Smooth muscle cell (in vitro differentiated cells): ENCODE results near the gene MAN2A2. TPM values are rescaled to one million over a fixed set of nuclear protein-coding genes. Genes with fewer than 3 reads are reported as not detected.
"Not testable (repeated sequence)": the region's sequence is repeated elsewhere in the genome, so short reads cannot be mapped to it uniquely, and the experiment has no call there.

Experiments used
- DNase-seq: peaks from one replicate; lab custom pipeline; 2025; ENCODE audit not compliant: unreplicated experiment; lab: John Stamatoyannopoulos, UW
- H2AFZ ChIP-seq: fragments of 200-600 bp; sonication (generic); 2 replicates; pipeline ENCODE4 v1.6.0; 2016; ENCODE audit warnings: antibody characterized with exemption, low read depth, mild to moderate bottlenecking
- H3F3A ChIP-seq: fragments of 200-600 bp; sonication (generic); 2 replicates; pipeline ENCODE4 v1.6.0; 2017; ENCODE audit warnings: antibody characterized with exemption, low read depth
- H3K27ac ChIP-seq: fragments of 200-600 bp; sonication (generic); 2 replicates; pipeline ENCODE4 v1.5.1; 2016; ENCODE audit warnings: low read depth, mild to moderate bottlenecking
- H3K27me3 ChIP-seq: fragments of 200-600 bp; sonication (generic); 2 replicates; pipeline ENCODE4 v1.6.1; 2016; ENCODE audit warnings: low read depth, mild to moderate bottlenecking
- H3K36me3 ChIP-seq: fragments of 200-600 bp; sonication (generic); 2 replicates; pipeline ENCODE4 v1.5.1; 2016; ENCODE audit warnings: low read depth
- H3K4me1 ChIP-seq: fragments of 200-600 bp; sonication (generic); 2 replicates; pipeline ENCODE4 v1.5.1; 2016; ENCODE audit warnings: low read depth
- H3K4me2 ChIP-seq: fragments of 200-600 bp; sonication (generic); 2 replicates; pipeline ENCODE4 v1.6.0; 2016; ENCODE audit warnings: mild to moderate bottlenecking
- H3K4me3 ChIP-seq: fragments of 200-600 bp; sonication (generic); 2 replicates; pipeline ENCODE4 v1.5.1; 2016; ENCODE audit warnings: mild to moderate bottlenecking
- H3K79me2 ChIP-seq: fragments of 200-600 bp; sonication (generic); 2 replicates; pipeline ENCODE4 v1.6.0; 2016; ENCODE audit warnings: low read depth, mild to moderate bottlenecking
- H3K9ac ChIP-seq: fragments of 200-600 bp; sonication (generic); 2 replicates; pipeline ENCODE4 v1.6.0; 2016; ENCODE audit warnings: low read depth
- H3K9me3 ChIP-seq: fragments of 200-600 bp; sonication (generic); replicated peaks from 2 replicates; pipeline ENCODE4 v1.5.1; 2016; ENCODE audit warnings: low read depth
- H4K20me1 ChIP-seq: fragments of 200-600 bp; sonication (generic); 2 replicates; pipeline ENCODE4 v1.6.0; 2016; ENCODE audit warnings: low read depth
- WGBS: methylation state at CpG from one replicate; pipeline ENCODE4 v1.1.7; 2016; ENCODE audit warnings: low lambda C conversion rate; 5-methylcytosine and 5-hydroxymethylcytosine counted together
- polyA plus RNA-seq: library from polyadenylated mRNA; unstranded; fragments of >200 nt; fragmentation: Nextera tagmentation; extraction: Ambion mirVana; gene quantifications from 2 replicates; pipeline ENCODE4 v1.2.1, GENCODE V29; 2016
- total RNA-seq: library from RNA; depleted of rRNA; stranded (reverse); fragments of >200 nt; gene quantifications from 2 replicates; pipeline ENCODE4 v1.2.3, GENCODE V29; 2014
- TF ChIP-seq, protein P1 (sequence below): fragments of 200-600 bp; sonication (generic); IDR thresholded peaks from 2 replicates; pipeline ENCODE4 v1.5.1; 2017; ENCODE audit warnings: borderline replicate concordance, mild to moderate bottlenecking, antibody characterized with exemption; ENCODE audit not compliant: insufficient read depth, poor library complexity, severe bottlenecking

Gene MAN2A2
- total and polyA plus RNA-seq, 2 experiments from 2014 or later, result 9.7 to 11.0 TPM

GRCh38 chr15:90924375-90924774, 21.3 kb downstream of the MAN2A2 start:
- H3K79me2 ChIP-seq, result no peaks in the 10 kb centered on the region
- no peak overlapping the region for H3K27ac ChIP-seq
- H3F3A ChIP-seq, result no peaks in the 10 kb centered on the region
- no peak overlapping the region for H3K9ac ChIP-seq
- TF ChIP-seq, protein P1, sequence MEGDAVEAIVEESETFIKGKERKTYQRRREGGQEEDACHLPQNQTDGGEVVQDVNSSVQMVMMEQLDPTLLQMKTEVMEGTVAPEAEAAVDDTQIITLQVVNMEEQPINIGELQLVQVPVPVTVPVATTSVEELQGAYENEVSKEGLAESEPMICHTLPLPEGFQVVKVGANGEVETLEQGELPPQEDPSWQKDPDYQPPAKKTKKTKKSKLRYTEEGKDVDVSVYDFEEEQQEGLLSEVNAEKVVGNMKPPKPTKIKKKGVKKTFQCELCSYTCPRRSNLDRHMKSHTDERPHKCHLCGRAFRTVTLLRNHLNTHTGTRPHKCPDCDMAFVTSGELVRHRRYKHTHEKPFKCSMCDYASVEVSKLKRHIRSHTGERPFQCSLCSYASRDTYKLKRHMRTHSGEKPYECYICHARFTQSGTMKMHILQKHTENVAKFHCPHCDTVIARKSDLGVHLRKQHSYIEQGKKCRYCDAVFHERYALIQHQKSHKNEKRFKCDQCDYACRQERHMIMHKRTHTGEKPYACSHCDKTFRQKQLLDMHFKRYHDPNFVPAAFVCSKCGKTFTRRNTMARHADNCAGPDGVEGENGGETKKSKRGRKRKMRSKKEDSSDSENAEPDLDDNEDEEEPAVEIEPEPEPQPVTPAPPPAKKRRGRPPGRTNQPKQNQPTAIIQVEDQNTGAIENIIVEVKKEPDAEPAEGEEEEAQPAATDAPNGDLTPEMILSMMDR, result no peak
- no peaks in the 10 kb centered on the region for H3K27me3 ChIP-seq
- no peaks in the 10 kb centered on the region for H3K9me3 ChIP-seq
- no peak for DNase-seq
- no peaks in the 10 kb centered on the region for H3K4me1 ChIP-seq
- no peak overlapping the region for H3K4me2 ChIP-seq
- WGBS, result 91% methylated on average over 5 of the region's 5 CpGs
- no peak overlapping the region for H2AFZ ChIP-seq
- no peak overlapping the region for H3K4me3 ChIP-seq
- no peaks in the 10 kb centered on the region for H3K36me3 ChIP-seq
- H4K20me1 ChIP-seq, result no peaks in the 10 kb centered on the region

DNA sequence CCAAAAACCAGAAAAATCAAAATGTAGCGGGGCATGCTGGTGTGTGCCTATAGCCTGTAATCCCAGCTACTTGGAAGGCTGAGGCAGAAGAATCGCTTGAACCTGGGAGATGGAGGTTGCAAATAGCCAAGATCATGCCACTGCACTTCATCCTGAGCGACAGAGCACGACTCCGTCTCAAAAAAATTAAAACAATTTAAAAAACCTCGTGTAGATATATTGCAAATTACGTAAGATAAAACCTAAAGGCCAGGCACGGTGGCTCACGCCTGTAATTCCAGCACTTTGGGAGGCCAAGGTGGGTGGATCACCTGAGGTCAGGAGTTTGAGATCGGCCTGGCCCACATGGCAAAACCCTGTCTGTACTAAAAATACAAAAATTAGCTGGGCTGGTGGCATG, 23.7 kb downstream of the MAN2A2 start:
- not testable (repeated sequence) for H3K4me2 ChIP-seq, H3K9me3 ChIP-seq, DNase-seq, H2AFZ ChIP-seq, H3K4me1 ChIP-seq, H3K27ac ChIP-seq, H3K27me3 ChIP-seq, H3K79me2 ChIP-seq, H3K36me3 ChIP-seq, H3K4me3 ChIP-seq, H3F3A ChIP-seq, H4K20me1 ChIP-seq, H3K9ac ChIP-seq
- WGBS, result 93% methylated on average over 10 of the region's 10 CpGs

DNA sequence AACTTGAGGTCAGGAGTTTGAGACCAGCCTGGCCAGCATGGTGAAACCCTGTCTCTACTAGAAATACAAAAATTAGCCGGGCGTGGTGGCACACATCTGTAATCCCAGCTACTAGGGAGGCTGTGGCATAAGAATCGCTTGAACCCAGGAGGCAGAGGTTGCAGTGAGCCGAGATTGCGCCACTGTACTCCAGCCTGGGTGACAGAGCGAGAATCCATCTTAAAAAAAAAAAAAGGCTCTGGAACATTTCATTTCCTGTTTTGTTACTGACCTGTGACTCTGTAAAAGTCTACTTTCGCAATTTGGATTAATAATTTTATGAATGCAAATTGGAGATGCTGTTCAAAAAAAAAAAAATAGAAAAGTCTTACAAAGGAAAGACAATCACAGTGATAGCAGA, 25.0 kb downstream of the MAN2A2 start:
- H3F3A ChIP-seq, H3K9ac ChIP-seq, H3K27ac ChIP-seq, H3K9me3 ChIP-seq, H3K36me3 ChIP-seq, H3K4me2 ChIP-seq, H3K4me3 ChIP-seq, H3K27me3 ChIP-seq, H4K20me1 ChIP-seq, H3K79me2 ChIP-seq, DNase-seq, H2AFZ ChIP-seq, H3K4me1 ChIP-seq: not testable (repeated sequence)
- WGBS, result 96% methylated on average over 7 of the region's 7 CpGs

- H4K20me1 ChIP-seq, result no peaks in the 10 kb centered on the region
- no peak overlapping the region for H3K4me3 ChIP-seq
- H3K4me2 ChIP-seq, result no peak overlapping the region
- no peak overlapping the region for H3K27ac ChIP-seq
- H3K9ac ChIP-seq, result no peak overlapping the region
- no peaks in the 10 kb centered on the region for H3K79me2 ChIP-seq
- no peaks in the 10 kb centered on the region for H3K4me1 ChIP-seq
- DNase-seq, result no peak
- H3K36me3 ChIP-seq, result no peaks in the 10 kb centered on the region
- 97% methylated on average over 21 of the region's 21 CpGs for WGBS
- no peaks in the 10 kb centered on the region for H3K9me3 ChIP-seq
- TF ChIP-seq, protein P1, result no peak
- H3F3A ChIP-seq, result peaks cover 4% of the 10 kb centered on the region
- H3K27me3 ChIP-seq, result no peaks in the 10 kb centered on the region
- no peak overlapping the region for H2AFZ ChIP-seq
Observed at GRCh38 chr15:90929246-90930019, 26.3 kb downstream of the MAN2A2 start.
